Gastroesophageal sphincter (tissue), 2 donors: ENCODE results near the gene ZDHHC16.

Source experiments
- POLR2A ChIP-seq, 2 donors: fragments of 450-650 bp; IDR thresholded peaks; one replicate each; pipeline ENCODE4 v1.6.1; 2017; ENCODE audit warnings: antibody characterized with exemption in 2 of 2, mild to moderate bottlenecking in 2 of 2, moderate library complexity in 1 of 2
- POLR2AphosphoS5 ChIP-seq: sonication (generic); formaldehyde crosslinking; IDR thresholded peaks from one replicate; pipeline ENCODE4 v1.6.1; 2017; ENCODE audit warnings: antibody characterized with exemption

DNA sequence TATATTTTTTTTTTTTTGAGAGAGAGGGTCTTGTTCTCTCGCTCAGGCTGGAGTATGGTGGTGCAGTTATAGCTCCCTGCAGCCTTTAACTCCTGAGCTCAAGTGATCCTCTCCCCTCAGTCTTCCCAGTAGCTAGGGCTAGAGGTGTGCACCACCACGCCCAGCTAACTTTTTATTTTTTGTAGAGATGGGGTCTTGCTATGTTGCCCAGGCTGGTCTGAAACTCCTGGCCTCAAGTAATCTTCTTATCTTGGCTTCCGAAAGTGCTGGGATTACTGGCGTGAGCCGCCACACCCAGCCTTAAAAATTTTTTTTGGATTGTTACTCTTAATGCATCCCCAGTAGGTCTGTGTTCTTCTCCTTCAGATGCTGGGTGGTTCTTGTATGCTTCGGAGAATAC lies 56.9 kb downstream of the ZDHHC16 start:
- TF ChIP-seq POLR2AphosphoS5 (no peak), POLR2A (IDR thresholded peaks at IDR 0.05) (no peak)
